ENCODE results near the gene ZBTB16.

ZBTB16 gene

DNA sequence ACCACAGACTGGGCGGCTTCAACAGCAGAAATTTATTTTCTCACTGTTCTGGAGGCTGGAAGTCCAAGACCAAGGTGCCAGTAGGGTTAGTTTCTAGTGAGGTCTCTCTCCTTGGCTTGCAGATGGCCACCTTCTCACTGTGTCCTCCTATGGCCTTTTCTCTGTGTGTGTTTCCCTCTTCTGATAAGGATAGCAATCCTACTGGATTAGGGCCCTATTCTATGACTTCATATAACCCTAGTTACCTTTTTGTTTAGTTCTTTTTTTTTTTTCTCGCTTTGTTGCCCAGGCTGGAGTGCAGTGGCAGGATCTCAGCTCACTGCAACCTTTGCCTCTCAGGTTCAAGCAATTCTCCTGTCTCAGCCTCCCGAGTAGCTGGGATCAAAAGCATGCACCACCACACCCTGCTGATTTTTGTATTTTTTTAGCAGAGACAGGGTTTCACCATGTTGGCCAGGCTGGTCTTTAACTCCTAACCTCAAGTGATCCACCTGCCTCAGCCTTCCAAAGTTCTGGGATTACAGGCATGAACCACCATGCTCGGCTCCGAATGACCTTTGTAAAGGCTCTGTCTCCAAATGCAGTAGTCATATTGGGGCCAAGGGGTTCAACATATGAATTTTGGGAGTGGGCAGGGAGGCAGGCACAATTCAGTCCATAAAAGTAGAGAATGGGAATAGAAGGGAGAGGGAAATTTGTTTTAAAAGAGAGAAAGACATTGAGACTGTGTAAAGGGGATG, 211.2 kb downstream of the ZBTB16 start:
- Histone ChIP-seq H3K27me3 (ENCODE audit: insufficient read depth, low read depth, severe bottlenecking) (no peaks in the 10 kb centered on the region), H3K27ac (no peak overlapping the region), H3K36me3 (no peaks in the 10 kb centered on the region), H3K4me3 (ENCODE audit: low read depth, low read length) (no peak overlapping the region), H3K9me3 (ENCODE audit: severe bottlenecking) (no peaks in the 10 kb centered on the region)
- TF ChIP-seq, protein P1, sequence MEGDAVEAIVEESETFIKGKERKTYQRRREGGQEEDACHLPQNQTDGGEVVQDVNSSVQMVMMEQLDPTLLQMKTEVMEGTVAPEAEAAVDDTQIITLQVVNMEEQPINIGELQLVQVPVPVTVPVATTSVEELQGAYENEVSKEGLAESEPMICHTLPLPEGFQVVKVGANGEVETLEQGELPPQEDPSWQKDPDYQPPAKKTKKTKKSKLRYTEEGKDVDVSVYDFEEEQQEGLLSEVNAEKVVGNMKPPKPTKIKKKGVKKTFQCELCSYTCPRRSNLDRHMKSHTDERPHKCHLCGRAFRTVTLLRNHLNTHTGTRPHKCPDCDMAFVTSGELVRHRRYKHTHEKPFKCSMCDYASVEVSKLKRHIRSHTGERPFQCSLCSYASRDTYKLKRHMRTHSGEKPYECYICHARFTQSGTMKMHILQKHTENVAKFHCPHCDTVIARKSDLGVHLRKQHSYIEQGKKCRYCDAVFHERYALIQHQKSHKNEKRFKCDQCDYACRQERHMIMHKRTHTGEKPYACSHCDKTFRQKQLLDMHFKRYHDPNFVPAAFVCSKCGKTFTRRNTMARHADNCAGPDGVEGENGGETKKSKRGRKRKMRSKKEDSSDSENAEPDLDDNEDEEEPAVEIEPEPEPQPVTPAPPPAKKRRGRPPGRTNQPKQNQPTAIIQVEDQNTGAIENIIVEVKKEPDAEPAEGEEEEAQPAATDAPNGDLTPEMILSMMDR (IDR thresholded peaks at IDR 0.05; ENCODE audit: low read depth, low read length): no peak
- DNase-seq: no peak

DNA sequence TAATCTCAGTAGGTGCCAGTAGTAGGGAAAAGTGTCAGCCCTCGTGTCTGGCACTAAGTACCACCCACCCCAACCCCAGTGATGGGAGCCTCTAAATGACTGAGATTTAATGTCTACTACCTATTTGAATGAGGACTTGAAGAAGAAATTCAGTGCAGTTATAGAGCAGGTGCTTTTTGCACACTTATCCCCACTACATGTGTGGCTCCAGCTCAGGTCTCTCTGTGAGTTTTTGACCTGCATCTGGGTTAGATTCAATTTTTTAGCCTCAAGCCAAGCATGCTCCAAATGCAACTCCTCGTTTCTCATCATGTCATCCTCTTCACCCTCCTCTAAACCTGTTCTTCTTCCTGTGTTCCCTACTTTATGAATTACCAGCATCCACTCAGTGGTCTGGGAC, 211.8 kb downstream of the ZBTB16 start:
- no peak for DNase-seq
- Histone ChIP-seq H3K4me3 (ENCODE audit: low read depth, low read length) (no peak overlapping the region), H3K9me3 (ENCODE audit: severe bottlenecking) (no peaks in the 10 kb centered on the region), H3K27ac (no peak overlapping the region), H3K27me3 (ENCODE audit: insufficient read depth, low read depth, severe bottlenecking) (no peaks in the 10 kb centered on the region), H3K36me3 (no peaks in the 10 kb centered on the region)
- TF ChIP-seq, protein P1 (IDR thresholded peaks at IDR 0.05; ENCODE audit: low read depth, low read length): no peak

DNA sequence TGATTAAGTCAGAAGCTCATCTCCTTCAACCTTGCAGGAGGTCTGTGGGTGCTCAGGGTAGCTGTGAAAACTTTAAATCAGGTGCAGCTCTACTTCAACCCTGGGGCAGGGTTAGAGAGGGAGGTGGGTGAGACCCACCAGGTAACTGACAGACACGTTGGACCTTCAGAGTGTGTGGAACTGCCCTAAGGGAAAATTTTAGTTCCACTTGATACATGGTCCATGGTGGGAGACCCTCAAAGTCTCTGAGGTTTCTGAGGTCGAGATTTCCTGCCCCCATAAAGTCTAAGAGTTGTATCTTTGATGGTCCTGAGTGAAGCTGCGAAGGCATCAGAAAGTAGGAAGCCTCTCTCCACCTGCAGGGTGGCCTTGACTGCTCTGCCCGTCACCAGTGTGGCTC, 212.8 kb downstream of the ZBTB16 start:
- no peaks in the 10 kb centered on the region for H3K9me3 ChIP-seq (ENCODE audit: severe bottlenecking)
- H3K36me3 ChIP-seq: no peaks in the 10 kb centered on the region
- H3K27ac ChIP-seq: no peak overlapping the region
- no peak for DNase-seq
- no peaks in the 10 kb centered on the region for H3K27me3 ChIP-seq (ENCODE audit: insufficient read depth, low read depth, severe bottlenecking)
- no peak overlapping the region for H3K4me3 ChIP-seq (ENCODE audit: low read depth, low read length)
- TF ChIP-seq, protein P1 (IDR thresholded peaks at IDR 0.05; ENCODE audit: low read depth, low read length): no peak

DNA sequence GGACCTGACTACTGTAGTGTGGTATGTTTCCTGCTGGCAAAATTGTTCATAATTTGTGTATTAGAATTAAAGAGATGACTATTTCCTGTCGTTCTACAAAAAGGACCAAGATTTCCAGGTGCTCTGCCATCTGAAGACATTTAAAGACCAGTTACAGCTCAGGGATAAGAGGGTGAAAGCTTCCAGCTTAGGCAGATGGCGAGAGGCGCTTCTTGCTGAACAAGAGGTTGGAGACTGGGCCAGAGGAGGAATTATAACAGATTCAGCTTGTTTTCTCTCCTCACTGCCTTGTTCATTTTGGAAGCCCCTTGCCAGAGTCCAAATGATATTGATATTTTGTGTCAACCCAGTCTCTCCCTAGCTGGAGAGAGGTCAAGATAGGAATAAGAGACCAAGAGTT, 213.6 kb downstream of the ZBTB16 start:
- no peak overlapping the region for H3K4me3 ChIP-seq (ENCODE audit: low read depth, low read length)
- H3K36me3 ChIP-seq: no peaks in the 10 kb centered on the region
- TF ChIP-seq, protein P1 (IDR thresholded peaks at IDR 0.05; ENCODE audit: low read depth, low read length): no peak
- no peaks in the 10 kb centered on the region for H3K27me3 ChIP-seq (ENCODE audit: insufficient read depth, low read depth, severe bottlenecking)
- no peaks in the 10 kb centered on the region for H3K9me3 ChIP-seq (ENCODE audit: severe bottlenecking)
- H3K27ac ChIP-seq: peak overlapping the region; percentile 40
- peak; percentile 67 for DNase-seq

DNA sequence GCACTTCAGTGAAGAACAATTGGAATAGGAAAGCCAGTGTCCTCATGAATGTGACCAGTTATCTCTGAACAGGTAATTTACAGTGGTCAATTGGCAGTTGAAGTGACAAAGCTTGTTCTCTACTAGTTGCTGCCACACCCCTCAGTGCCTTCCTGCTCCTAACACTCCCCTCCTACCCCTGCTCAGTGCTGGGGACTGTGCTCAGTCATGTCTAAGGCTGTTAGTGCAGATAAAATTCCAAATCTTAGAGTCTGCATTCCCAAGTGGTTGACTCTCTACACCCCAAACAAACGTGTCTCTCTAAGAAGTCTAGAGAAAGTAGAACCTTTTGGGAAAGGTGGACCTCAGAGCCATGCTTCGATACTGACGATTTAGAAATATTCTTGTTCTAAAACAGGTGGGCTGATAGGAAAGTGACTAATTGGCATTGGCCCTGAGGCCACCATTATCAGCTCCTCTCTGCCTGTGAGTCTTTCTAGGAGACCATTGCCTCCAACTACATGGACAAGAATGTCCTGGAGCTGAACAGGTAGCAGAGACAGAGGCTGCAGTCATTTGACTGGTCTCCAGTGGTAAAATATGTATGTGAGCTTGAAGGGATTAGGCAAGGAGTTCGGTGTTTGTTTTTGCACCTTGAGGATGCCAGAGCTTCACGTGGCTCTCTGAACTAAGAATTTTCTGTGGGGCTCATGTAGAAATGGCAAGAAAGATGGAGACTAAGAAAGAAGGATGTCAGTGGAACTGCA, 214.6 kb downstream of the ZBTB16 start:
- H3K36me3 ChIP-seq: no peaks in the 10 kb centered on the region
- DNase-seq: no peak
- H3K9me3 ChIP-seq (ENCODE audit: severe bottlenecking): no peaks in the 10 kb centered on the region
- TF ChIP-seq, protein P1 (IDR thresholded peaks at IDR 0.05; ENCODE audit: low read depth, low read length): no peak
- H3K27me3 ChIP-seq (ENCODE audit: insufficient read depth, low read depth, severe bottlenecking): no peaks in the 10 kb centered on the region
- H3K27ac ChIP-seq: no peak overlapping the region; the same call in 1 of the 2 replicates
- H3K4me3 ChIP-seq (ENCODE audit: low read depth, low read length): no peak overlapping the region

All from WERI-Rb-1 (cell line).